OCI-LY1 (cell line): ENCODE results near the gene RPS6KA2.

ENCODE experiments used
- H2AFZ ChIP-seq: fragments of 200-600 bp; sonication (generic), shearing (Covaris generic); 2 replicates; pipeline ENCODE4 v1.6.0; 2014; ENCODE audit warnings: antibody characterized with exemption, mild to moderate bottlenecking, low read length
- H3F3A ChIP-seq: fragments of 200-600 bp; sonication (generic), shearing (Covaris generic); 2 replicates; pipeline ENCODE4 v1.6.0; 2014; ENCODE audit warnings: mild to moderate bottlenecking, antibody characterized with exemption, low read length, moderate library complexity; ENCODE audit not compliant: insufficient read depth
- H3K27ac ChIP-seq: fragments of 200-600 bp; sonication (generic); 2 replicates; pipeline ENCODE4 v1.5.1; 2014; ENCODE audit warnings: low read length, mixed run types, mild to moderate bottlenecking, low read depth; ENCODE audit not compliant: poor library complexity, severe bottlenecking
- H3K27me3 ChIP-seq: fragments of 200-600 bp; sonication (generic); 2 replicates; pipeline ENCODE4 v1.6.0; 2014; ENCODE audit warnings: antibody characterized with exemption, mild to moderate bottlenecking, low read length, moderate library complexity; ENCODE audit not compliant: insufficient read depth
- H3K36me3 ChIP-seq: fragments of 200-600 bp; sonication (generic); 2 replicates; pipeline ENCODE4 v1.6.1; 2014; ENCODE audit warnings: mild to moderate bottlenecking, antibody characterized with exemption, low read length, moderate library complexity, mixed read lengths; ENCODE audit not compliant: insufficient read depth
- H3K4me1 ChIP-seq: fragments of 200-600 bp; sonication (generic); 2 replicates; pipeline ENCODE4 v1.5.1; 2014; ENCODE audit warnings: mild to moderate bottlenecking, low read length, moderate library complexity; ENCODE audit not compliant: insufficient read depth, severe bottlenecking
- H3K4me2 ChIP-seq: fragments of 200-600 bp; sonication (generic), shearing (Covaris generic); 2 replicates; pipeline ENCODE4 v1.6.1; 2014; ENCODE audit warnings: low read length
- H3K4me3 ChIP-seq: fragments of 200-600 bp; sonication (generic); 2 replicates; pipeline ENCODE4 v1.5.1; 2014; ENCODE audit warnings: low read length, low read depth, mild to moderate bottlenecking, mixed read lengths; ENCODE audit not compliant: poor library complexity, severe bottlenecking
- H3K79me2 ChIP-seq: fragments of 200-600 bp; shearing (Covaris generic); 2 replicates; pipeline ENCODE4 v1.6.1; 2016; ENCODE audit warnings: mixed run types, low read length, mixed read lengths; ENCODE audit not compliant: insufficient read depth
- H3K9ac ChIP-seq: fragments of 200-600 bp; sonication (generic), shearing (Covaris generic); 2 replicates; pipeline ENCODE4 v1.6.1; 2014; ENCODE audit warnings: mild to moderate bottlenecking, low read length, mixed read lengths
- H3K9me2 ChIP-seq: fragments of 200-600 bp; sonication (generic), shearing (Covaris generic); 2 replicates; pipeline ENCODE4 v1.6.1; 2014; ENCODE audit warnings: low read depth, mild to moderate bottlenecking, low read length, mixed read lengths
- H3K9me3 ChIP-seq: fragments of 200-600 bp; shearing (Covaris generic); 2 replicates; pipeline ENCODE4 v1.6.1; 2014; ENCODE audit warnings: low read length, mixed read lengths
- H4K20me1 ChIP-seq: fragments of 200-600 bp; sonication (generic), shearing (Covaris generic); 2 replicates; pipeline ENCODE4 v1.6.0; 2016; ENCODE audit warnings: mild to moderate bottlenecking, low read length; ENCODE audit not compliant: insufficient read depth
- EZH2 ChIP-seq: fragments of 200-600 bp; sonication (generic), shearing (Covaris generic); IDR thresholded peaks from 2 replicates; pipeline ENCODE4 v1.8.0; 2017; ENCODE audit warnings: borderline replicate concordance, mixed run types, mild to moderate bottlenecking, antibody characterized with exemption, low read length, moderate library complexity, mixed read lengths
- TF ChIP-seq, protein P1 (sequence below): fragments of 200-600 bp; sonication (generic), shearing (Covaris generic); IDR thresholded peaks from 2 replicates; pipeline ENCODE4 v1.5.1; 2017; ENCODE audit warnings: mild to moderate bottlenecking, antibody characterized with exemption, low read length, moderate library complexity, mixed read lengths

The RPS6KA2 gene

DNA sequence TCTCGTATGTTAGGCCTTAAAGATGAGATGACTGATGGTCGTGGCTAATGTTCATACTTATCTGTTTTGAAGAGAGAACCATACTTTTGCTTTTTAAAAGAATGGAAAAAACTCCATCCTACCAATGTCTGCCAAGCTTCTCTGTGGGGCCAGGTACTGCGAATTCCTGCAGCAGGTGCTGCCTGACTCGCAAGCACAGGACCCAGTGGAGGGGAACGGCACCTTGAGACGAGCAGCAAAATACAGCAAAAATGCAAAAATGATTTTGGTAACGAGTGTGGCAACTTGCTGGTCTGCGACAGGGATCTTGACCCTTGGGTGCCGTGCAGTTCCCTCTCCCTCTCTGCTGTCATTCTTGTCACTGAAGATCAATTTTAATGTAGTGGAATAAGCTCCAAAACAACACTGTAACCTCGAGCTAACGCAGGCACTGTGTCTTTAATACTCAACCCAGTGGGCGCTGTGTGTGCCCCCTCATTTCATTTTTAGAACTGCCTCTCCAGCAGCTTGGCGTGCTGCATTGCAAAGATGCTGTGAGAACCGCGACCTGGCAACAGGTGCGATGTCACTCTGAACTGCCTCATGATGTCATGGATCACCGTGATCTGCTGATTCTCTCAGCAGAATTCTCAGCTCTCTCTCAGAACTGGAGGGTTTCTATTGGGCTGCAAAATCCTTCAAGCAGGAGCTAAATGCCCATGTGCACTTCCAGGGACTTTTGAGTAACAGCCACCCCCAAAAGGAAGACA lies 92.2 kb downstream of the RPS6KA2 start:
- Histone ChIP-seq H2AFZ (no peak overlapping the region), H3K36me3 (no peaks in the 10 kb centered on the region)

GRCh38 chr6:166533205-166533824 lies 93.7 kb downstream of the RPS6KA2 start:
- H3K4me3 ChIP-seq: no peak overlapping the region
- H3K9me2 ChIP-seq: no peaks in the 10 kb centered on the region
- H3K9me3 ChIP-seq: no peaks in the 10 kb centered on the region
- no peak overlapping the region for H3K9ac ChIP-seq
- no peaks in the 10 kb centered on the region for H3K79me2 ChIP-seq
- H3F3A ChIP-seq: no peaks in the 10 kb centered on the region
- no peaks in the 10 kb centered on the region for H3K36me3 ChIP-seq
- H3K27ac ChIP-seq: no peak overlapping the region
- no peaks in the 10 kb centered on the region for H4K20me1 ChIP-seq
- no peak overlapping the region for H3K4me2 ChIP-seq
- no peaks in the 10 kb centered on the region; the same call in 1 of the 2 replicates for H3K27me3 ChIP-seq
- TF ChIP-seq, protein P1, sequence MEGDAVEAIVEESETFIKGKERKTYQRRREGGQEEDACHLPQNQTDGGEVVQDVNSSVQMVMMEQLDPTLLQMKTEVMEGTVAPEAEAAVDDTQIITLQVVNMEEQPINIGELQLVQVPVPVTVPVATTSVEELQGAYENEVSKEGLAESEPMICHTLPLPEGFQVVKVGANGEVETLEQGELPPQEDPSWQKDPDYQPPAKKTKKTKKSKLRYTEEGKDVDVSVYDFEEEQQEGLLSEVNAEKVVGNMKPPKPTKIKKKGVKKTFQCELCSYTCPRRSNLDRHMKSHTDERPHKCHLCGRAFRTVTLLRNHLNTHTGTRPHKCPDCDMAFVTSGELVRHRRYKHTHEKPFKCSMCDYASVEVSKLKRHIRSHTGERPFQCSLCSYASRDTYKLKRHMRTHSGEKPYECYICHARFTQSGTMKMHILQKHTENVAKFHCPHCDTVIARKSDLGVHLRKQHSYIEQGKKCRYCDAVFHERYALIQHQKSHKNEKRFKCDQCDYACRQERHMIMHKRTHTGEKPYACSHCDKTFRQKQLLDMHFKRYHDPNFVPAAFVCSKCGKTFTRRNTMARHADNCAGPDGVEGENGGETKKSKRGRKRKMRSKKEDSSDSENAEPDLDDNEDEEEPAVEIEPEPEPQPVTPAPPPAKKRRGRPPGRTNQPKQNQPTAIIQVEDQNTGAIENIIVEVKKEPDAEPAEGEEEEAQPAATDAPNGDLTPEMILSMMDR: no peak
- no peak for TF ChIP-seq EZH2
- no peak overlapping the region for H2AFZ ChIP-seq
- no peaks in the 10 kb centered on the region for H3K4me1 ChIP-seq

More for the DNA sequence above, 92.2 kb downstream of the RPS6KA2 start:
- no peak overlapping the region for H3K27ac ChIP-seq
- no peaks in the 10 kb centered on the region for H3F3A ChIP-seq
- H4K20me1 ChIP-seq: no peaks in the 10 kb centered on the region
- H3K27me3 ChIP-seq: no peaks in the 10 kb centered on the region; the same call in 1 of the 2 replicates
- no peaks in the 10 kb centered on the region for H3K9me2 ChIP-seq
- no peak overlapping the region for H3K9ac ChIP-seq
- H3K4me2 ChIP-seq: no peak overlapping the region
- no peaks in the 10 kb centered on the region for H3K4me1 ChIP-seq
- no peak for TF ChIP-seq EZH2
- TF ChIP-seq, protein P1: no peak
- H3K79me2 ChIP-seq: no peaks in the 10 kb centered on the region
- H3K9me3 ChIP-seq: no peaks in the 10 kb centered on the region
- H3K4me3 ChIP-seq: no peak overlapping the region

DNA sequence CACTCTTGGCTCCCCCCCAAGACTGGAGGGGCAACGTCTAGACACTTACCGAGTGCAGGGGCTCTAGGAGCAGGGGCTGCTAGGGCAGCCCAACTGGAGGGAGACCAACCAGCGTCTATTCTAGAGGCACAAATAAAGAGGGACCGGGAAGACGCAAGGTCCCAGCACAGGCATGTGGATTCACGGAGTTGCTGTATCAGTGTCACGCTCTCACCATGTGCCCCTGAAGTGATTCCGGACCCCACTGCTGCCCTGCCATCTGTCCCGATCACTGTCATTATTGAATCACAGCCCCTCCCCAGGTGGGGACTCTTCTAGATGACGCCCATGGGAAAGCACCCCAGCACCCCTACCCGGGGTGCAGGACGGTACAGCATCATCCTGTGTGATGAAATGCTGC lies 94.7 kb downstream of the RPS6KA2 start:
- Histone ChIP-seq H4K20me1 (no peaks in the 10 kb centered on the region), H3K27ac (no peak overlapping the region), H3K9me3 (no peaks in the 10 kb centered on the region), H2AFZ (no peak overlapping the region), H3K27me3 (no peaks in the 10 kb centered on the region; the same call in 1 of the 2 replicates), H3K4me1 (no peaks in the 10 kb centered on the region), H3K9ac (no peak overlapping the region), H3F3A (no peaks in the 10 kb centered on the region), H3K4me2 (no peak overlapping the region), H3K4me3 (no peak overlapping the region), H3K9me2 (no peaks in the 10 kb centered on the region), H3K36me3 (no peaks in the 10 kb centered on the region), H3K79me2 (no peaks in the 10 kb centered on the region)
- no peak for TF ChIP-seq EZH2
- TF ChIP-seq, protein P1: no peak
